Common myeloid progenitor, CD34-positive (primary cell): ENCODE measurements around the gene MYO18A.

ENCODE experiments used
- CTCF ChIA-PET: fragments of 350-600 bp; sonication (Branson Sonifier 250); formaldehyde crosslinking; loops from one replicate; lab custom pipeline; 2021; ENCODE audit warnings: antibody characterized with exemption; lab: Charles Lee
- POLR2A ChIA-PET: fragments of 350-600 bp; sonication (Branson Sonifier 250); formaldehyde crosslinking; loops from one replicate; lab custom pipeline; 2021; ENCODE audit warnings: antibody characterized with exemption; lab: Charles Lee
- DNase-seq, 3 donors: peaks; one replicate each; pipeline versions ENCODE4 v3.0.0 to v3.0.0-alpha.2; 2013
- H3K27ac ChIP-seq, 2 experiments: 1 replicate in 1 of 2; 2 replicates in 1 of 2; pipeline ENCODE4 v1.7.0; 2013; ENCODE audit warnings: inconsistent platforms in 2 of 2, low read length in 2 of 2, mild to moderate bottlenecking in 2 of 2, low read depth in 1 of 2, moderate library complexity in 1 of 2; ENCODE audit not compliant: severe bottlenecking in 2 of 2, insufficient read depth in 1 of 2, poor library complexity in 1 of 2
- H3K27me3 ChIP-seq, 5 experiments: replicated peaks in 2 of 5; 1 replicate in 3 of 5; 2 replicates in 2 of 5; pipeline versions ENCODE4 v1.6.1 to v1.7.0; 2013; ENCODE audit warnings: low read length in 4 of 5, mild to moderate bottlenecking in 2 of 5, moderate library complexity in 2 of 5, inconsistent platforms in 1 of 5; ENCODE audit not compliant: insufficient read depth in 5 of 5, control insufficient read depth in 4 of 5
- H3K36me3 ChIP-seq, 4 experiments: 1 replicate in 2 of 4; 2 replicates in 2 of 4; pipeline versions ENCODE4 v1.6.1 to v1.7.0; 2013; ENCODE audit warnings: low read length in 3 of 4, control low read depth in 1 of 4, mild to moderate bottlenecking in 1 of 4; ENCODE audit not compliant: control insufficient read depth in 4 of 4, insufficient read depth in 4 of 4
- H3K4me1 ChIP-seq, 4 experiments: 1 replicate in 3 of 4; 2 replicates in 1 of 4; pipeline versions ENCODE4 v1.6.1 to v1.7.1; 2013; ENCODE audit warnings: low read length in 3 of 4, mild to moderate bottlenecking in 3 of 4, control low read depth in 1 of 4, inconsistent platforms in 1 of 4, moderate library complexity in 1 of 4; ENCODE audit not compliant: control insufficient read depth in 4 of 4, insufficient read depth in 4 of 4; ENCODE audit errors: control extremely low read depth in 1 of 4
- H3K4me3 ChIP-seq, 7 experiments: 1 replicate in 4 of 7; 2 replicates in 3 of 7; pipeline versions ENCODE4 v1.5.1 to v1.7.0; 2013; ENCODE audit warnings: mild to moderate bottlenecking in 7 of 7, low read length in 6 of 7, moderate library complexity in 6 of 7, inconsistent platforms in 2 of 7, low read depth in 2 of 7, control low read depth in 1 of 7; ENCODE audit not compliant: insufficient read depth in 4 of 7, control insufficient read depth in 1 of 7; ENCODE audit errors: extremely low read depth in 1 of 7
- H3K9me3 ChIP-seq, 5 experiments: 1 replicate in 4 of 5; 2 replicates in 1 of 5; pipeline versions ENCODE4 v1.6.1 to v1.7.1; 2013; ENCODE audit warnings: low read length in 4 of 5, mild to moderate bottlenecking in 2 of 5, inconsistent platforms in 1 of 5, low read depth in 1 of 5, moderate library complexity in 1 of 5; ENCODE audit not compliant: control insufficient read depth in 4 of 5, insufficient read depth in 2 of 5; ENCODE audit errors: control extremely low read depth in 1 of 5
- WGBS: methylation state at CpG from one replicate; pipeline ENCODE4 v1.1.5; 2013; ENCODE audit not compliant: insufficient coverage; 5-methylcytosine and 5-hydroxymethylcytosine counted together

MYO18A gene

DNA sequence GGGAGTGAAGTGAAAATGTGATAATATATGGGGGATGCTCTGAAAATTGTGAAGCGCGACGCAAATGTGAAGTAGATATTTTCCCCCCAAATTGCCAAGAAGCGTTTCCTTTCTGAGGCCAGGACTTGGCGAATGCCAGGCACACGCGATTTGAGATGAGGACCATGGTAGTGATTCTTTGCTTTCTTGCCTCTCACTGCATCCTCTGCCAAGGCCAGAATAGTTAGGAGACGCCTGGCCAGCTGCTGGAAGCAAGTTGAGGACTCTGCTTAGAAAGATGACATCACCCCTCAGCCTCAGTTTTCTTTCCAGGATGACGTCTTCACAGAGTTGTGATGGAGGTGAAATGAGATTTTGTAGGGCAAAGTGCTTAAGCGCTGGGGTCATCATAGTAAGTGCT, 111.4 kb downstream of the MYO18A start:
- Histone ChIP-seq H3K27me3 (no peaks in the 10 kb centered on the region), H3K36me3 (peaks cover 0 to 5% (median 3%) of the 10 kb centered on the region in 4 experiments), H3K4me1 (peaks cover 0 to 4% (median 2%) of the 10 kb centered on the region in 4 experiments), H3K4me3 (no peak overlapping the region), H3K27ac (no peak overlapping the region), H3K9me3 (no peaks in the 10 kb centered on the region)
- ChIA-PET POLR2A (no interaction called here), CTCF (interaction anchor here (1.6 kb wide), 1 partner anchor 14 kb away, joined by 3 read pairs; no protein-coding TSS in a partner anchor)
- 100% methylated on average over 8 of the region's 10 CpGs for WGBS
- no peak for DNase-seq

DNA sequence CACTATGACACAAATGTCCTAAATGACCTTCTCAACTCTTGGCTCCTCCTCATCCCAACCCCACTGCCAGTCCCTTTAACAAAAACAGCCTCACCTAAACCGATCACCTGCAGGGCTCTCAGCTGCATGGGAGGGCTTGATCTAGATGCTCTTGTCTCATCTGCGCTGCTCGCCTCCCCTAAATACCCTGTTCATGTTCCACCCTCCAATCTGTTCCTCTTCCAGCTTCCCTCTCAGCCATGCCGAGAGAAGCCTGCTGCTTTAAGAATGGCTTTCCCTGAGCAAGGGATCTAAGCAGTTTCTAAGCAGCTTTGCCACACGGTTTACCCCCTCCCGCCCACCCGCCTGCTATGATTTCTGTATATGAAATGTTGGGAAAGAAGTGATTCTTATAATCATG, 113.6 kb downstream of the MYO18A start:
- H3K4me1 ChIP-seq = peaks cover 0 to 6% (median 3%) of the 10 kb centered on the region in 4 experiments
- ChIA-PET POLR2A (interaction anchor here (0.5 kb wide), 1 partner anchor 13 kb away, joined by 3 read pairs; no protein-coding TSS in a partner anchor), CTCF (interaction anchor here (1.0 to 1.3 kb wide), 4 partner anchors 25 to 99 kb away, joined by 3 to 5 read pairs (median 3); no protein-coding TSS in a partner anchor)
- no peaks in the 10 kb centered on the region for H3K27me3 ChIP-seq
- H3K36me3 ChIP-seq = no peaks in the 10 kb centered on the region
- DNase-seq = no peak
- no peak overlapping the region for H3K4me3 ChIP-seq
- WGBS = 86% methylated on average over 3 of the region's 7 CpGs
- no peak overlapping the region for H3K27ac ChIP-seq
- no peaks in the 10 kb centered on the region for H3K9me3 ChIP-seq

DNA sequence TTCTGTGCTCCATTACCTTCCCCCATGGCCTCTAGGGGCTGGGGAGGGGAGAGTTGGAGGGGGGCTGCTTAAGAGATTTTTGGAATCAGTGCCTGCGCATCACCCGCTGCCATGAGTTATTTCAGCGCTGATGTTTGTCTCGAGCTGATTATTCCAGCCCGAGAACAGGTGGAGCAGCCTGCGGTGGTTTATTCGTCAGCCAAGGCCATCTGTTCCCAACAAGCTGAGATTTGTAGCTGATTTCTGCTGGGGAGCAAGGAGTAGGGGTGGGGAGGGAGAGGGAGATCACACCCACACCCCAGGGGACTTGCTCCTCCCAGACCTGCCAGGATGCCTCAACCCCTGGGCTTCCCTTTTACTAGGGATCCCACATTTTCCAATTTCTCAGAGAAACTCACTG, 114.2 kb downstream of the MYO18A start:
- no peaks in the 10 kb centered on the region for H3K9me3 ChIP-seq
- no peaks in the 10 kb centered on the region for H3K36me3 ChIP-seq
- ChIA-PET POLR2A (interaction anchor here (0.5 kb wide), 1 partner anchor 13 kb away, joined by 3 read pairs; no protein-coding TSS in a partner anchor), CTCF (interaction anchor here (1.1 to 1.7 kb wide), 2 partner anchors 16 to 100 kb away, joined by 4 to 8 read pairs; no protein-coding TSS in a partner anchor)
- 97% methylated on average over 6 of the region's 7 CpGs for WGBS
- H3K27ac ChIP-seq = no peak overlapping the region
- H3K27me3 ChIP-seq = no peaks in the 10 kb centered on the region
- no peak for DNase-seq
- H3K4me1 ChIP-seq = peaks cover 0 to 6% (median 3%) of the 10 kb centered on the region in 4 experiments
- H3K4me3 ChIP-seq = no peak overlapping the region

DNA sequence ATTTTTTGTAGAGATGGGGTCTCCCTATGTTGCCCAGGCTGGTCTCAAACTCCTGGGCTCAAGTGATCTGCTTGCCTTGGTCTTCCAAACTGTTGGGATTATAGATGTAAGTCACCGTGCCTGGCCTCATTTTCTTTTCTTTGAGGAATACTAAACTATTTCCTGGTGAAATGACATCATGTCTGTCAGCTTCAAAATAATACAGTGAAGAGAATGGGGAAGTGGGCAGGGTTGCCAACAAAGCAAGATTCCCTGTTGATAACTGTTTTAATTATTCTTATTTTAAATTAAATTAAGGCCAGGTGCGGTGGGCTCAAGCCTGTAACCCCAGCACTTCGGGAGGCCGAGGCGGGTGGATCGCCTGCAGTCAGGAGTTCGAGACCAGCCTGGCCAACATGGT, 116.2 kb downstream of the MYO18A start:
- ChIA-PET CTCF (interaction anchor here (1.0 to 2.1 kb wide), 6 partner anchors 11 to 98 kb away, joined by 3 to 8 read pairs (median 5); no protein-coding TSS in a partner anchor), POLR2A (no interaction called here)
- DNase-seq = peak; percentile 39 to 68 (median 65)
- 72% methylated on average over 6 of the region's 7 CpGs for WGBS
- Histone ChIP-seq H3K27me3 (no peaks in the 10 kb centered on the region), H3K27ac (no peak overlapping the region), H3K4me3 (no peak overlapping the region), H3K36me3 (no peaks in the 10 kb centered on the region), H3K9me3 (no peaks in the 10 kb centered on the region), H3K4me1 (peaks cover 0 to 11% (median 6%) of the 10 kb centered on the region in 4 experiments)

DNA sequence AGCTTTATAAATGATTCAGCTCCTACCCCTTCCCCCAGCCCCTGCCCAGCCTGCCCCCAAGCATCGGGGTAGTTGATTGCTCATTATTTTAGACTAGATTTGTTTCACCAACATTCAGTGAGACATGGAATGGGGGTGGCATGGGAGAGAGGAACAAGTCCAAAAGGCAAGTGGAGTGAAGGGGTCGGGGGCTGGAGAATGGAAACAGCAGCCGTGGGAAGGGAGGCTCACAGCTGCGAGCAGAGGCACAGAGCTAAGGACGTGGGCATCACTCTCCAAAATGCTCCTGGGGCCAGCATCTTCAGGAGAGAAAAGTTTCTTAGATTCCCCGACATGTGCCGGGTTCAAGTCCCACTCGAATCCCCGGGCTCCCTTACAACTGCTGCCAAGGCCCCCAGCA, 118.0 kb downstream of the MYO18A start:
- no peak for DNase-seq
- no peaks in the 10 kb centered on the region for H3K9me3 ChIP-seq
- H3K4me1 ChIP-seq = peaks cover 0 to 11% (median 6%) of the 10 kb centered on the region in 4 experiments
- no peaks in the 10 kb centered on the region for H3K27me3 ChIP-seq
- no peak overlapping the region for H3K27ac ChIP-seq
- ChIA-PET CTCF (interaction anchor here (1.3 to 1.4 kb wide), 2 partner anchors 56 to 284 kb away, joined by 3 to 4 read pairs; no protein-coding TSS in a partner anchor), POLR2A (no interaction called here)
- H3K4me3 ChIP-seq = no peak overlapping the region
- WGBS = 98% methylated on average over 8 of the region's 9 CpGs
- H3K36me3 ChIP-seq = no peaks in the 10 kb centered on the region

DNA sequence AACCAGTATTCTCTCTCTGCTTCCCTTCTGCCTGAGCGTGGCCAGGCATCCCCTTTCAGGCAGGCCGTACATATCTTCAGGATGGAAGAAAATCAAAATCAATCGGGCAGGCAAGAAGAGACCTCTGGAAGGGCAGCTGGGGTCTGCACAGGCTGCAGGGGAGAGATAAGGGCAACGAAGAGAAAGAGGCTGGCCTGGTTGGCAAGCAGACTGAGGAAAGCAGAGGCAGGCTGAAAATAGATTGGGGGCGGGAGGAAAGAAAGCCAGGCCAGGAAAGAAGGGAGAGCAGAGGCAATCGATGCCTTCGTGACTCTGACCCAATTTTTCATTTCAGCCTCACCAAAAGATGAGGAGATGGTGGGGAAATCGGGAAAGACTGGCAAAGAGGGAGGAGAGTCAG, 119.2 kb downstream of the MYO18A start:
- POLR2A ChIA-PET = no interaction called here
- H3K4me1 ChIP-seq = peaks cover 0 to 11% (median 6%) of the 10 kb centered on the region in 4 experiments

DNA sequence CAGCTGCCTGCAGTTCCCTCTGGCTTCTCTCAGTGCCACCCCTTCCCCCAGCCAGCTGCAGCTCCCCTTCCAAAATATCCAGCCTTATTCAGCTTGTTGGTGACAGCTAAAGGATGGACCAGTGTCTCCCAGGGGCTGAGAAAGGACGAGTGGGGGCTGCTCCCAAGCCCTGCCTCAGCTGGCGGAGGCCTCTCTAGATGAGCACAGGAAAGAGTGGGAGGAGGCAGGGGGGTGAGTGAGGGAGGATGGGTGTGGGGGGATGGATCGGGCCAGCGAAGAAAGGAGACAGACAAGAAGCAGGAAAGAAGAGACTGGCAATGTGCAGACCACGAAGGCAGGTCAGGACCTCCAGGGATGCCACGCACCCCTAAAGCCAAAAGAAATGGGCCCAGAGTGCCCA, 119.7 kb downstream of the MYO18A start:
- H3K27ac ChIP-seq = no peak overlapping the region
- DNase-seq = no peak
- no peaks in the 10 kb centered on the region for H3K9me3 ChIP-seq
- ChIA-PET CTCF (interaction anchor here (0.7 to 2.2 kb wide), 4 partner anchors 10 to 95 kb away, joined by 3 to 5 read pairs (median 3); no protein-coding TSS in a partner anchor), POLR2A (no interaction called here)
- peaks cover 0 to 11% (median 6%) of the 10 kb centered on the region in 4 experiments for H3K4me1 ChIP-seq
- H3K27me3 ChIP-seq = peaks cover 0 to 4% (median 0%) of the 10 kb centered on the region in 5 experiments
- 76% methylated on average over 4 of the region's 6 CpGs for WGBS
- H3K36me3 ChIP-seq = no peaks in the 10 kb centered on the region
- no peak overlapping the region for H3K4me3 ChIP-seq

More for the DNA sequence above, 119.2 kb downstream of the MYO18A start:
- no peaks in the 10 kb centered on the region for H3K36me3 ChIP-seq
- H3K9me3 ChIP-seq = no peaks in the 10 kb centered on the region
- DNase-seq = peak; percentile 57 to 87 (median 73)
- CTCF ChIA-PET = interaction anchor here (1.0 to 2.2 kb wide), 3 partner anchors 58 to 96 kb away, joined by 3 to 5 read pairs (median 3); no protein-coding TSS in a partner anchor
- 48% methylated on average over 7 of the region's 8 CpGs for WGBS
- H3K4me3 ChIP-seq = no peak overlapping the region
- peaks cover 0 to 4% (median 0%) of the 10 kb centered on the region in 5 experiments for H3K27me3 ChIP-seq
- H3K27ac ChIP-seq = no peak overlapping the region
